SK-N-SH treated with all-trans-retinoic acid at 6 μM for 48 hours (cell line): Measurements from ENCODE around the gene FAM20C.
"Not testable (repeated sequence)": the region's sequence is repeated elsewhere in the genome, so short reads cannot be mapped to it uniquely, and the experiment has no call there.

Experiments
- ATAC-seq: fragments of 200-7000 bp; cut with Tn5 transposase; 3 replicates; pipeline ENCODE4 v1.9.1; 2020; ENCODE audit warnings: mild to moderate bottlenecking, moderate library complexity
- ARNTL ChIP-seq: fragments of 450-650 bp; formaldehyde crosslinking; IDR thresholded peaks from 2 replicates; pipeline ENCODE4 v1.5.0; 2020; ENCODE audit warnings: low read depth, mild to moderate bottlenecking, moderate library complexity, borderline replicate concordance
- BACH2 ChIP-seq: fragments of 250-450 bp; sonication (Bioruptor Pico); IDR thresholded peaks from 2 replicates; pipeline ENCODE4 v1.9.0; 2021; ENCODE audit warnings: mild to moderate bottlenecking, borderline replicate concordance
- ESRRG ChIP-seq: fragments of 250-450 bp; sonication (Bioruptor Pico); IDR thresholded peaks from 2 replicates; pipeline ENCODE4 v1.6.1; 2021; ENCODE audit warnings: mild to moderate bottlenecking
- GLIS3 ChIP-seq: fragments of 250-450 bp; sonication (Bioruptor Pico); IDR thresholded peaks from 2 replicates; pipeline ENCODE4 v1.5.0; 2020; ENCODE audit warnings: mild to moderate bottlenecking, moderate library complexity
- ISL1 ChIP-seq: fragments of 250-450 bp; sonication (Bioruptor Pico); IDR thresholded peaks from 2 replicates; pipeline ENCODE4 v2.1.2; 2022; ENCODE audit warnings: mild to moderate bottlenecking, moderate library complexity
- OSR1 ChIP-seq: fragments of 250-450 bp; sonication (Bioruptor Pico); IDR thresholded peaks from 2 replicates; pipeline ENCODE4 v1.8.0; 2022; ENCODE audit warnings: moderate library complexity, mild to moderate bottlenecking, inconsistent platforms
- PPARA ChIP-seq: fragments of 250-450 bp; sonication (Bioruptor Pico); IDR thresholded peaks from 2 replicates; pipeline ENCODE4 v1.5.0; 2020; ENCODE audit warnings: mild to moderate bottlenecking, borderline replicate concordance
- SNAI2 ChIP-seq: fragments of 250-450 bp; sonication (Bioruptor Pico); IDR thresholded peaks from 2 replicates; pipeline ENCODE4 v1.5.0; 2020; ENCODE audit warnings: mild to moderate bottlenecking, moderate library complexity
- TCF4 ChIP-seq: fragments of 250-450 bp; sonication (Bioruptor Pico); IDR thresholded peaks from 2 replicates; pipeline ENCODE4 v1.8.0; 2021; ENCODE audit warnings: mild to moderate bottlenecking, moderate library complexity, borderline replicate concordance
- ZC3H10 ChIP-seq: fragments of 250-450 bp; sonication (Bioruptor Pico); IDR thresholded peaks from 2 replicates; pipeline ENCODE4 v1.5.1; 2021; ENCODE audit warnings: mild to moderate bottlenecking, moderate library complexity
- ZFP30 ChIP-seq: fragments of 450-650 bp; formaldehyde crosslinking; IDR thresholded peaks from 2 replicates; pipeline ENCODE4 v1.5.0; 2022; ENCODE audit warnings: mild to moderate bottlenecking, moderate library complexity
- ZNF565 ChIP-seq: fragments of 450-650 bp; formaldehyde crosslinking; conservative IDR thresholded peaks from 2 replicates; pipeline ENCODE4 v1.5.0; 2020; ENCODE audit warnings: low read depth, mild to moderate bottlenecking, moderate library complexity
- ZNF70 ChIP-seq: fragments of 450-650 bp; formaldehyde crosslinking; IDR thresholded peaks from 2 replicates; pipeline ENCODE4 v1.5.0; 2020; ENCODE audit warnings: mild to moderate bottlenecking, moderate library complexity
- ZNF8 ChIP-seq: fragments of 450-650 bp; formaldehyde crosslinking; IDR thresholded peaks from 2 replicates; pipeline ENCODE4 v1.5.0; 2020; ENCODE audit warnings: mild to moderate bottlenecking, moderate library complexity
- TF ChIP-seq, protein P1 (sequence below): fragments of 250-450 bp; sonication (Bioruptor Pico); IDR thresholded peaks from 2 replicates; pipeline ENCODE4 v1.5.0; 2020; ENCODE audit warnings: mild to moderate bottlenecking, moderate library complexity
- TF ChIP-seq, protein P2 (sequence below): fragments of 250-450 bp; sonication (Bioruptor Pico); IDR thresholded peaks from 2 replicates; pipeline ENCODE4 v1.5.1; 2021; ENCODE audit warnings: mild to moderate bottlenecking, moderate library complexity
- TF ChIP-seq, protein P3 (sequence below): fragments of 250-450 bp; sonication (Bioruptor Pico); IDR thresholded peaks from 2 replicates; pipeline ENCODE4 v1.8.0; 2020; ENCODE audit warnings: mild to moderate bottlenecking, moderate library complexity, borderline replicate concordance

The FAM20C gene

DNA sequence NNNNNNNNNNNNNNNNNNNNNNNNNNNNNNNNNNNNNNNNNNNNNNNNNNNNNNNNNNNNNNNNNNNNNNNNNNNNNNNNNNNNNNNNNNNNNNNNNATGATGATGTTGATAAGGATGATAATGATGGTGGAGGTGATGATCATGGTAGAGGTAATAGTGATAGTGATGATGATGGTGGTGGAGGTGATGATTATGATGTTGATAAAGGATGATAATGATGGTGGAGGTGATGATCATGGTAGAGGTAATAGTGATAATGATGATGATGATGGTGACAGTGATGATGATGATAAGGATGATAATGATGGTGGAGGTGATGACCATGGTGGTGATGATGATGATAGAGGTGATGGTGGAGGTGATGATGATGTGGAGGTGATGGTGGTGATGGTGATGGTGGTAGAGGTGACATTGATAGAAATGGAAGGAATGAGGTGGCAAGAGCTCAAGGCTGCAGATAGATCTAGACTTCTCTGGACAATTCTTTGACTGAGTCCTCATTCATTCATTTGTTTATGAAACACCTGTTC, 47.8 kb downstream of the FAM20C start (continued):
- TF ChIP-seq, protein P1, sequence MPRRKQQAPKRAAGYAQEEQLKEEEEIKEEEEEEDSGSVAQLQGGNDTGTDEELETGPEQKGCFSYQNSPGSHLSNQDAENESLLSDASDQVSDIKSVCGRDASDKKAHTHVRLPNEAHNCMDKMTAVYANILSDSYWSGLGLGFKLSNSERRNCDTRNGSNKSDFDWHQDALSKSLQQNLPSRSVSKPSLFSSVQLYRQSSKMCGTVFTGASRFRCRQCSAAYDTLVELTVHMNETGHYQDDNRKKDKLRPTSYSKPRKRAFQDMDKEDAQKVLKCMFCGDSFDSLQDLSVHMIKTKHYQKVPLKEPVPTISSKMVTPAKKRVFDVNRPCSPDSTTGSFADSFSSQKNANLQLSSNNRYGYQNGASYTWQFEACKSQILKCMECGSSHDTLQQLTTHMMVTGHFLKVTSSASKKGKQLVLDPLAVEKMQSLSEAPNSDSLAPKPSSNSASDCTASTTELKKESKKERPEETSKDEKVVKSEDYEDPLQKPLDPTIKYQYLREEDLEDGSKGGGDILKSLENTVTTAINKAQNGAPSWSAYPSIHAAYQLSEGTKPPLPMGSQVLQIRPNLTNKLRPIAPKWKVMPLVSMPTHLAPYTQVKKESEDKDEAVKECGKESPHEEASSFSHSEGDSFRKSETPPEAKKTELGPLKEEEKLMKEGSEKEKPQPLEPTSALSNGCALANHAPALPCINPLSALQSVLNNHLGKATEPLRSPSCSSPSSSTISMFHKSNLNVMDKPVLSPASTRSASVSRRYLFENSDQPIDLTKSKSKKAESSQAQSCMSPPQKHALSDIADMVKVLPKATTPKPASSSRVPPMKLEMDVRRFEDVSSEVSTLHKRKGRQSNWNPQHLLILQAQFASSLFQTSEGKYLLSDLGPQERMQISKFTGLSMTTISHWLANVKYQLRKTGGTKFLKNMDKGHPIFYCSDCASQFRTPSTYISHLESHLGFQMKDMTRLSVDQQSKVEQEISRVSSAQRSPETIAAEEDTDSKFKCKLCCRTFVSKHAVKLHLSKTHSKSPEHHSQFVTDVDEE: no peak
- TF ChIP-seq, all 23 proteins: peak for 0

DNA sequence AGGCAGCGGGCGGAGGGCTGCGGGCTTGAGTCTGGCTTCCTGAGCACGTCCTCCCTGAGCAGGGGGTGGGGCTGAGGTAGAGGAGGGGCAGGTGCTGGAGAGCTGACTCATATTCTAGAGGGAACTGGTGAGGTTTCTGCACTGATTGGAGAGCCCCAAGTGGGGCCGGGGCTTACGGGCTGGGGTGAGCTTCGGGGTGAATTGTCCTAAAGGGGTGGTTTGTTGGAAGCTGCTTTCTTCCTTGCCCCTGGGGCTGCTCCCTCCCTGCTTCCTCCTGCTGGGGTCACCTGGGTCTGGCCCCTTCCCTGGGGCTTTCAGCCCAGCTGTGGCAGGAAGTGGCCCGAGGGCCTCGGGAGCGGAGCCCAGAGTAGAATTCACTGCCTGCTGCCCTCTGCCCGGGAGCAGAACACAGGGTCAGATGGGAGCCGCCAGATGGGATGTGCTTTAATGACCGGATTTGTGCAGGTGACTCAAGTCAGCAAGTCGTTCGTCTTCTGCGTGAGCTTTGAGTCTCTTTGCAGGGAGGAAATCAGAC, 48.6 kb downstream of the FAM20C start:
- no peak for ATAC-seq
- TF ChIP-seq ZNF565 (CRISPR knock-in tag) (no peak), ISL1 (no peak), OSR1 (CRISPR knock-in tag) (no peak), ARNTL (no peak), SNAI2 (CRISPR knock-in tag) (no peak), ZNF8 (CRISPR knock-in tag) (no peak), ZFP30 (no peak), ESRRG (CRISPR knock-in tag) (no peak), ZNF70 (CRISPR knock-in tag) (no peak), GLIS3 (CRISPR knock-in tag) (no peak), TCF4 (CRISPR knock-in tag) (no peak), PPARA (CRISPR knock-in tag) (no peak), ZC3H10 (no peak), BACH2 (no peak)
- TF ChIP-seq, protein P2, sequence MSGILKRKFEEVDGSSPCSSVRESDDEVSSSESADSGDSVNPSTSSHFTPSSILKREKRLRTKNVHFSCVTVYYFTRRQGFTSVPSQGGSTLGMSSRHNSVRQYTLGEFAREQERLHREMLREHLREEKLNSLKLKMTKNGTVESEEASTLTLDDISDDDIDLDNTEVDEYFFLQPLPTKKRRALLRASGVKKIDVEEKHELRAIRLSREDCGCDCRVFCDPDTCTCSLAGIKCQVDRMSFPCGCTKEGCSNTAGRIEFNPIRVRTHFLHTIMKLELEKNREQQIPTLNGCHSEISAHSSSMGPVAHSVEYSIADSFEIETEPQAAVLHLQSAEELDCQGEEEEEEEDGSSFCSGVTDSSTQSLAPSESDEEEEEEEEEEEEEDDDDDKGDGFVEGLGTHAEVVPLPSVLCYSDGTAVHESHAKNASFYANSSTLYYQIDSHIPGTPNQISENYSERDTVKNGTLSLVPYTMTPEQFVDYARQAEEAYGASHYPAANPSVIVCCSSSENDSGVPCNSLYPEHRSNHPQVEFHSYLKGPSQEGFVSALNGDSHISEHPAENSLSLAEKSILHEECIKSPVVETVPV (CRISPR knock-in tag): no peak
- TF ChIP-seq, protein P3, sequence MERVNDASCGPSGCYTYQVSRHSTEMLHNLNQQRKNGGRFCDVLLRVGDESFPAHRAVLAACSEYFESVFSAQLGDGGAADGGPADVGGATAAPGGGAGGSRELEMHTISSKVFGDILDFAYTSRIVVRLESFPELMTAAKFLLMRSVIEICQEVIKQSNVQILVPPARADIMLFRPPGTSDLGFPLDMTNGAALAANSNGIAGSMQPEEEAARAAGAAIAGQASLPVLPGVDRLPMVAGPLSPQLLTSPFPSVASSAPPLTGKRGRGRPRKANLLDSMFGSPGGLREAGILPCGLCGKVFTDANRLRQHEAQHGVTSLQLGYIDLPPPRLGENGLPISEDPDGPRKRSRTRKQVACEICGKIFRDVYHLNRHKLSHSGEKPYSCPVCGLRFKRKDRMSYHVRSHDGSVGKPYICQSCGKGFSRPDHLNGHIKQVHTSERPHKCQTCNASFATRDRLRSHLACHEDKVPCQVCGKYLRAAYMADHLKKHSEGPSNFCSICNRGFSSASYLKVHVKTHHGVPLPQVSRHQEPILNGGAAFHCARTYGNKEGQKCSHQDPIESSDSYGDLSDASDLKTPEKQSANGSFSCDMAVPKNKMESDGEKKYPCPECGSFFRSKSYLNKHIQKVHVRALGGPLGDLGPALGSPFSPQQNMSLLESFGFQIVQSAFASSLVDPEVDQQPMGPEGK: no peak

DNA sequence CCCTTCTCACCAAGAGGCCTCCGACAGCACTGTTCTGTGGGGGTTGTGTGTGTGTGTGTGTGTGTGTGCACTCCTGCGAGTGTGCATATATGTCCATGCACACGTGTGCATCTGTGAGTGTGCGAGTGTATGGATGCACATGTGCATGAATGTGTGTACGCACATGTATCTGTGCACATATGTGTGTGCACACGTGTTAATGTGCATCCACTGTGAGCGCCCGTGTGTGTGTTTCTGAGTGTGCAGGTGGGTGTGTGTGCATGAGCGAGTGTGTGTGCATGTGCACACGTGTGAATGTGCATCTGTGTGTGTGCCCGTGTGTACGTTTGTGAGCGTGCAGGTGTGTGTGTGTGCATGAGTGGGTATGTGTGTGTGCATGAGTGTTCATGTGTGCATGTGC, 49.1 kb downstream of the FAM20C start:
- TF ChIP-seq SNAI2 (CRISPR knock-in tag): no peak
- no peak for TF ChIP-seq GLIS3 (CRISPR knock-in tag)
- no peak for TF ChIP-seq ZC3H10
- TF ChIP-seq, protein P2 (CRISPR knock-in tag): no peak
- ATAC-seq: no peak

DNA sequence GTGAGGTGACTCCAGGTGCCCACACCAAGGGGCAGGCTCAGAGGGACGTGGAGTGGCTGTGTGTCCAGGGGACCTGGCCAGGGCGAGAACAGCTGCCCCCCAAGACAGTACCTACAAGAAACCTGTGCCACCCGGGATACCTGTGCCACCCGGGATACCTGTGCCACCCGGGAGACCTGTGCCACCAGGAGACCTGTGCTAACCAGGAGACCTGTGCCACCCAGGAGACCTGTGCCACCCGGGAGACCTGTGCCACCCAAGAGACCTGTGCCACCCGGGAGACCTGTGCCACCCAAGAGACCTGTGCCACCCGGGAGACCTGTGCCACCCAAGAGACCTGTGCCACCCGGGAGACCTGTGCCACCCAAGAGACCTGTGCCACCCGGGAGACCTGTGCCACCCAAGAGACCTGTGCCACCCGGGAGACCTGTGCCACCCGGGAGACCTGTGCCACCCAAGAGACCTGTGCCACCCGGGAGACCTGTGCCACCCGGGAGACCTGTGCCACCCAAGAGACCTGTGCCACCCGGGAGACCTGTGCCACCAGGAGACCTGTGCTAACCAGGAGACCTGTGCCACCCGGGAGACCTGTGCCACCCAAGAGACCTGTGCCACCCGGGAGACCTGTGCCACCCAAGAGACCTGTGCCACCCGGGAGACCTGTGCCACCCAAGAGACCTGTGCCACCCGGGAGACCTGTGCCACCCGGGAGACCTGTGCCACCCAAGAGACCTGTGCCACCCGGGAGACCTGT, 50.6 kb downstream of the FAM20C start:
- not testable (repeated sequence) for ATAC-seq

DNA sequence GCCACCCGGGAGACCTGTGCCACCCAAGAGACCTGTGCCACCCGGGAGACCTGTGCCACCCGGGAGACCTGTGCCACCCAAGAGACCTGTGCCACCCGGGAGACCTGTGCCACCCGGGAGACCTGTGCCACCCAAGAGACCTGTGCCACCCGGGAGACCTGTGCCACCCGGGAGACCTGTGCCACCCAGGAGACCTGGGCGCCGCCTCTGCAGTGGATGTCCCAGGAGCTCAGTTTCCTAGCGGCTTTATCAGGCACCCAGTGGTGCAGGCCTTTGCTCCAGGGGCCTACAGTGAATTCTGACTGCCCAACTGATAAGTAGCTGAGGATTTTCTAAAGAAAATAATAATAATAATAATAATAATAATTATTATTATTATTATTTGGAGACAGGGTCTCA, 51.2 kb downstream of the FAM20C start:
- not testable (repeated sequence) for ATAC-seq

DNA sequence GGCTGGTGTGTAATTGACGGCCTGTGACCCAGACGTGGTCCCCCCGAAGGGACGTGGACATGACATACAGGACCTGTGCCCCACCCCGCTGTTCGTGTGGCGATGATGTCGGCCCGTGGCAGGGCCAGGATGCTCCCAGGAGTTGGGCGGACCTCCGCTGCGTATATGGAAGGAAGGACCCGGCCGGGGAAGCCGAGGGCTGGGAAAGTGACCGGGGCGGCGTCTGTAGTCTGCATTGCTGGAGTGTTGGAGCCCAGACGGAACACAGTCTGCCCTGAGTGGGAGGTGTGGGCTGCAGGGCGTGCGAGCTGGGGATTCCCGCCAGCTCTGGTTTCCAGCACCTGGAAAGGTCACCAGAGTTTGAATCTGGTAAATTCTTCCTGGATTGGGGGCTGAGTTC, 52.6 kb downstream of the FAM20C start:
- ATAC-seq: no peak

More for the DNA sequence above, 52.6 kb downstream of the FAM20C start:
- no peak for TF ChIP-seq ZNF565 (CRISPR knock-in tag)
- TF ChIP-seq, protein P2 (CRISPR knock-in tag): no peak
- no peak for TF ChIP-seq BACH2
- TF ChIP-seq, protein P1: no peak
